Measurements from ENCODE around the gene EGFR.
"Not testable (repeated sequence)": the region's sequence is repeated elsewhere in the genome, so short reads cannot be mapped to it uniquely, and the experiment has no call there.

Gene EGFR

GRCh38 chr7:55016061-55016745, 2.6 kb upstream of the EGFR start:
- DNase-seq = no peak

- DNase-seq = no peak
Observed at GRCh38 chr7:55016746-55017090, 2.1 kb upstream of the EGFR start.

- no peak for DNase-seq
Observed at GRCh38 chr7:55017841-55018240, 976 bp upstream of the EGFR start.

GRCh38 chr7:55019191-55019690, 424 bp downstream of the EGFR start:
- no peak for DNase-seq

GRCh38 chr7:55019691-55020465, 1.1 kb downstream of the EGFR start:
- no peak for DNase-seq

- DNase-seq = no peak
Observed at GRCh38 chr7:55020466-55020871, 1.7 kb downstream of the EGFR start.

- no peak for DNase-seq
Observed at GRCh38 chr7:55021053-55021452, 2.2 kb downstream of the EGFR start.

- no peak for DNase-seq
Observed at GRCh38 chr7:55022002-55022985, 3.5 kb downstream of the EGFR start.

GRCh38 chr7:55023841-55024505, 5.2 kb downstream of the EGFR start:
- no peak for DNase-seq

GRCh38 chr7:55024776-55025175, 6.0 kb downstream of the EGFR start:
- DNase-seq = no peak

- no peak for DNase-seq
Observed at GRCh38 chr7:55026086-55026790, 7.4 kb downstream of the EGFR start.

GRCh38 chr7:55026867-55027490, 8.2 kb downstream of the EGFR start:
- DNase-seq = no peak

- DNase-seq = no peak
Observed at GRCh38 chr7:55028011-55028410, 9.2 kb downstream of the EGFR start.

GRCh38 chr7:55030314-55030713, 11.5 kb downstream of the EGFR start:
- DNase-seq = no peak

GRCh38 chr7:55031075-55031474, 12.3 kb downstream of the EGFR start:
- no peak for DNase-seq

GRCh38 chr7:55032069-55032699, 13.4 kb downstream of the EGFR start:
- no peak for DNase-seq

GRCh38 chr7:55033236-55033846, 14.5 kb downstream of the EGFR start:
- no peak for DNase-seq

GRCh38 chr7:55034776-55035175, 16.0 kb downstream of the EGFR start:
- no peak for DNase-seq

GRCh38 chr7:55035410-55035809, 16.6 kb downstream of the EGFR start:
- DNase-seq = not testable (repeated sequence)

GRCh38 chr7:55036950-55037736, 18.3 kb downstream of the EGFR start:
- DNase-seq = no peak
